B cell (primary cell): ENCODE data around the gene SLC12A7. TPM values are rescaled to one million over a fixed set of nuclear protein-coding genes. Genes with fewer than 3 reads are reported as not detected.

Source experiments
- ATAC-seq: fragments of 200-7000 bp; cut with Tn5 transposase; one replicate; pipeline ENCODE4 v1.10.0; 2021; ENCODE audit warnings: low read depth, mild to moderate bottlenecking, moderate number of reproducible peaks, moderate library complexity
- CTCF ChIA-PET: fragments of 350-600 bp; sonication (Branson Sonifier 250); formaldehyde crosslinking; loops from one replicate; lab custom pipeline; 2021; ENCODE audit warnings: antibody characterized with exemption, inconsistent platforms; lab: Charles Lee
- POLR2A ChIA-PET: fragments of 350-600 bp; sonication (Branson Sonifier 250); formaldehyde crosslinking; loops from one replicate; lab custom pipeline; 2021; ENCODE audit warnings: antibody characterized with exemption; lab: Charles Lee
- DNase-seq: peaks from one replicate; pipeline ENCODE4 v3.0.0; 2013
- H2AFZ ChIP-seq: 2 replicates; pipeline ENCODE4 v1.6.1; 2012; ENCODE audit warnings: mild to moderate bottlenecking, low read depth, low read length; ENCODE audit not compliant: insufficient read depth, poor library complexity, severe bottlenecking
- H3K27ac ChIP-seq, 2 donors: 1 replicate in 1 of 2; 2 replicates in 1 of 2; pipeline ENCODE4 v1.5.1; 2012 to 2013; ENCODE audit warnings: low read length in 2 of 2, mild to moderate bottlenecking in 2 of 2, moderate library complexity in 1 of 2
- H3K27me3 ChIP-seq, 4 experiments: fragments of 200-600 bp in 1 of 4; sonication (generic) in 1 of 4; replicated peaks in 1 of 4; 1 replicate in 2 of 4; 2 replicates in 2 of 4; pipeline versions ENCODE4 v1.6.1 to v1.7.0; 2013 to 2016; ENCODE audit warnings: low read length in 3 of 4, mild to moderate bottlenecking in 2 of 4, mixed read lengths in 1 of 4, moderate library complexity in 1 of 4; ENCODE audit not compliant: insufficient read depth in 4 of 4, control insufficient read depth in 3 of 4; ENCODE audit errors: control extremely low read depth in 1 of 4
- H3K36me3 ChIP-seq, 2 experiments: replicated peaks in 1 of 2; 1 replicate in 1 of 2; 2 replicates in 1 of 2; pipeline versions ENCODE4 v1.6.1 to v1.7.1; 2013; ENCODE audit warnings: low read length in 1 of 2; ENCODE audit not compliant: insufficient read depth in 2 of 2, control insufficient read depth in 1 of 2; ENCODE audit errors: control extremely low read depth in 1 of 2, extremely low read depth in 1 of 2
- H3K4me1 ChIP-seq, 2 donors: fragments of 200-600 bp in 1 of 2; sonication (generic) in 1 of 2; 1 replicate in 1 of 2; 2 replicates in 1 of 2; pipeline versions ENCODE4 v1.5.1 to v1.6.1; 2013 to 2017; ENCODE audit warnings: low read length in 2 of 2; ENCODE audit not compliant: control insufficient read depth in 2 of 2, insufficient read depth in 2 of 2
- H3K4me2 ChIP-seq: replicated peaks from 2 replicates; pipeline ENCODE3; 2012; ENCODE audit warnings: mild to moderate bottlenecking, low read depth, low read length; ENCODE audit not compliant: poor library complexity, severe bottlenecking
- H3K4me3 ChIP-seq, 5 experiments: fragments of 200-600 bp in 1 of 5; sonication (generic) in 1 of 5; 1 replicate in 3 of 5; 2 replicates in 2 of 5; pipeline versions ENCODE4 v1.5.1 to v1.7.0; 2011 to 2016; ENCODE audit warnings: low read length in 4 of 5, mild to moderate bottlenecking in 4 of 5, low read depth in 2 of 5, control low read depth in 1 of 5, moderate library complexity in 1 of 5; ENCODE audit not compliant: insufficient read depth in 1 of 5; ENCODE audit errors: control extremely low read depth in 1 of 5, extremely low read depth in 1 of 5
- H3K79me2 ChIP-seq: fragments of 200-600 bp; sonication (generic); one replicate; pipeline ENCODE4 v1.6.0; 2016; ENCODE audit warnings: low read length; ENCODE audit not compliant: control insufficient read depth, insufficient read depth
- H3K9ac ChIP-seq: fragments of 200-600 bp; sonication (generic); 2 replicates; pipeline ENCODE4 v1.6.1; 2017; ENCODE audit warnings: mild to moderate bottlenecking, low read length, moderate library complexity
- H3K9me3 ChIP-seq, 3 donors: one replicate each; pipeline versions ENCODE4 v1.6.1 to v1.7.1; 2013; ENCODE audit warnings: low read length in 2 of 3; ENCODE audit not compliant: control insufficient read depth in 2 of 3, insufficient read depth in 1 of 3; ENCODE audit errors: control extremely low read depth in 1 of 3
- H4K20me1 ChIP-seq: 2 replicates; pipeline ENCODE4 v1.6.0; 2012; ENCODE audit warnings: mild to moderate bottlenecking, low read length; ENCODE audit not compliant: insufficient read depth, control insufficient read depth, poor library complexity, severe bottlenecking
- H3K27ac Mint-ChIP-seq: one replicate; pipeline ENCODE4 v1.8.0; 2021; ENCODE audit warnings: mixed read lengths
- H3K27me3 Mint-ChIP-seq: one replicate; pipeline ENCODE4 v1.8.0; 2021; ENCODE audit warnings: mixed read lengths
- H3K4me1 Mint-ChIP-seq: one replicate; pipeline ENCODE4 v1.8.0; 2021; ENCODE audit warnings: mixed read lengths
- H3K4me3 Mint-ChIP-seq: one replicate; pipeline ENCODE4 v1.8.0; 2021; ENCODE audit warnings: mixed read lengths
- H3K9me3 Mint-ChIP-seq: one replicate; pipeline ENCODE4 v1.8.0; 2022; ENCODE audit warnings: mixed read lengths; ENCODE audit not compliant: insufficient read depth
- CTCF ChIP-seq: fragments of 200-600 bp; IDR thresholded peaks from one replicate; pipeline ENCODE4 v1.8.0; 2022; ENCODE audit warnings: antibody characterized with exemption, mild to moderate bottlenecking
- EZH2 ChIP-seq: IDR thresholded peaks from 2 replicates; pipeline ENCODE4 v1.6.1; 2012; ENCODE audit warnings: borderline replicate concordance, low read depth, mild to moderate bottlenecking, moderate library complexity, low read length; ENCODE audit not compliant: insufficient read depth, poor library complexity, severe bottlenecking
- WGBS: methylation state at CpG from one replicate; pipeline ENCODE4 v1.1.5; 2013; ENCODE audit warnings: missing lambda C conversion rate; ENCODE audit not compliant: insufficient coverage; 5-methylcytosine and 5-hydroxymethylcytosine counted together
- intact Hi-C: fragments of 100-400 bp; cut with micrococcal nuclease; formaldehyde crosslinking; loops from one replicate; pipeline ENCODE4 v1.10.0; 2022
- polyA plus RNA-seq: library from polyadenylated mRNA; depleted of rRNA; stranded (reverse); fragments of >200 nt; gene quantifications from 2 replicates; pipeline ENCODE4 v1.2.3, GENCODE V29; 2012
- total RNA-seq, 2 donors: library from RNA; stranded (reverse); fragments of 120-200 nt in 1 of 2; gene quantifications; 1 replicate in 1 of 2; 2 replicates in 1 of 2; pipeline versions ENCODE4 v1.2.3 to v1.2.4, GENCODE V29; 2013 to 2022

The SLC12A7 gene
- total and polyA plus RNA-seq, 2 donors (not counting 1 experiment from before 2014, with no cell fraction given) = 25.5 to 34.4 TPM

- H3K27me3 Mint-ChIP-seq = no peaks in the 10 kb centered on the region
- Histone ChIP-seq H2AFZ (no peak overlapping the region), H3K4me3 (no peak overlapping the region), H3K4me1 (no peaks in the 10 kb centered on the region), H3K9ac (no peak overlapping the region), H3K36me3 (no peaks in the 10 kb centered on the region), H4K20me1 (peaks cover 63% of the 10 kb centered on the region), H3K4me2 (no peak overlapping the region), H3K27me3 (no peaks in the 10 kb centered on the region), H3K27ac (no peak overlapping the region), H3K79me2 (peaks cover 25% of the 10 kb centered on the region), H3K9me3 (no peaks in the 10 kb centered on the region)
- TF ChIP-seq CTCF (no peak), EZH2 (no peak)
- H3K4me1 Mint-ChIP-seq = peaks cover 6% of the 10 kb centered on the region
- intact Hi-C loops = no loop called here
- POLR2A ChIA-PET = interaction anchor here (0.8 kb wide), 1 partner anchor 98 kb away, joined by 3 read pairs; no protein-coding TSS in a partner anchor
- H3K4me3 Mint-ChIP-seq = no peak overlapping the region
- CTCF ChIA-PET = no interaction called here
- H3K9me3 Mint-ChIP-seq = no peaks in the 10 kb centered on the region
- DNase-seq = no peak
- 86% methylated on average over 10 of the region's 11 CpGs for WGBS
- H3K27ac Mint-ChIP-seq = no peak overlapping the region
- ATAC-seq = no peak
Observed at GRCh38 chr5:1095990-1096363, 15.9 kb downstream of the SLC12A7 start.

- ChIA-PET POLR2A (no interaction called here), CTCF (no interaction called here)
- no peaks in the 10 kb centered on the region for H3K27me3 ChIP-seq
- Mint-ChIP-seq H3K27ac (no peak overlapping the region), H3K4me3 (no peak overlapping the region), H3K4me1 (peaks cover 6% of the 10 kb centered on the region), H3K9me3 (no peaks in the 10 kb centered on the region), H3K27me3 (no peaks in the 10 kb centered on the region)
- H3K4me1 ChIP-seq = no peaks in the 10 kb centered on the region
- no peak overlapping the region for H3K27ac ChIP-seq
- peaks cover 57% of the 10 kb centered on the region for H4K20me1 ChIP-seq
- H3K36me3 ChIP-seq = no peaks in the 10 kb centered on the region
- no peak overlapping the region for H2AFZ ChIP-seq
- no peak overlapping the region for H3K4me3 ChIP-seq
- H3K4me2 ChIP-seq = no peak overlapping the region
- intact Hi-C loops = no loop called here
- 84% methylated on average over 19 of the region's 22 CpGs for WGBS
- no peak for DNase-seq
- no peak for ATAC-seq
- H3K79me2 ChIP-seq = peaks cover 20% of the 10 kb centered on the region
- TF ChIP-seq CTCF (no peak), EZH2 (no peak)
- H3K9me3 ChIP-seq = no peaks in the 10 kb centered on the region
- no peak overlapping the region for H3K9ac ChIP-seq
Observed at GRCh38 chr5:1095302-1095989, 16.4 kb downstream of the SLC12A7 start.
